AG04450 (cell line): ENCODE data around the gene IFNG. TPM values are rescaled to one million over a fixed set of nuclear protein-coding genes. Genes with fewer than 3 reads are reported as not detected.

Experiments used
- CTCF ChIA-PET: fragments of 300-600, 350-600 bp; formaldehyde crosslinking; extraction: SDS; loops from one replicate; lab custom pipeline; 2022; ENCODE audit warnings: antibody characterized with exemption, inconsistent platforms; lab: Charles Lee
- POLR2A ChIA-PET: fragments of 350-600 bp; formaldehyde crosslinking; extraction: SDS; loops from one replicate; lab custom pipeline; 2021; ENCODE audit warnings: antibody characterized with exemption, inconsistent platforms; lab: Yijun Ruan, JAX
- DNase-seq: peaks from one replicate; pipeline ENCODE4 v3.0.0-alpha.2; 2011; ENCODE audit warnings: low read depth, low spot score
- H3K27ac ChIP-seq: one replicate; pipeline ENCODE4 v1.5.1; 2012; ENCODE audit warnings: low read depth, low read length, control low read depth
- H3K27me3 ChIP-seq: one replicate; pipeline ENCODE4 v1.6.0; 2012; ENCODE audit warnings: low read length; ENCODE audit not compliant: control insufficient read depth, insufficient read depth
- H3K4me3 ChIP-seq: 2 replicates; pipeline ENCODE4 v1.5.1; 2011; ENCODE audit warnings: mild to moderate bottlenecking, low read depth, low read length, control low read depth
- H3K9me3 ChIP-seq: 2 replicates; pipeline ENCODE4 v1.5.1; 2012; ENCODE audit warnings: low read length; ENCODE audit not compliant: control insufficient read depth, insufficient read depth
- CTCF ChIP-seq: IDR thresholded peaks from 2 replicates; pipeline ENCODE4 v1.5.1; 2011; ENCODE audit warnings: low read depth, low read length, control low read depth, inconsistent platforms
- polyA plus RNA-seq: library from polyadenylated mRNA; depleted of rRNA; stranded (reverse); fragments of >200 nt; gene quantifications from 2 replicates; pipeline ENCODE4 v1.2.3, GENCODE V29; 2011; rRNA removed

Gene IFNG
- polyA plus RNA-seq, 1 experiment, result not detected

GRCh38 chr12:68106160-68106559 is 53.4 kb downstream of the IFNG start:
- no peaks in the 10 kb centered on the region for H3K27me3 ChIP-seq
- ChIA-PET POLR2A (no interaction called here), CTCF (interaction anchor here (1.1 kb wide), 1 partner anchor 66 kb away, joined by 5 read pairs; no protein-coding TSS in a partner anchor)
- no peak for DNase-seq
- TF ChIP-seq CTCF, result no peak
- H3K27ac ChIP-seq, result no peak overlapping the region
- no peaks in the 10 kb centered on the region for H3K9me3 ChIP-seq
- no peak overlapping the region for H3K4me3 ChIP-seq

Other genes starting within 250 kb of the IFNG start
- gene IFNG-AS1, start 170.3 kb downstream of the IFNG start, polyA plus RNA-seq, result not detected in 2 replicates
- gene IL26, start 66.1 kb upstream of the IFNG start, polyA plus RNA-seq, result not detected in 2 replicates
- gene IL22, start 93.9 kb upstream of the IFNG start, polyA plus RNA-seq, result not detected in 2 replicates
- 8.1 and 13.5 TPM in 2 replicates for gene MDM1, start 172.6 kb upstream of the IFNG start, polyA plus RNA-seq